HG02884 (cell line): ENCODE measurements around the gene PARP11.
A peak's percentile ranks its signal among the peaks of the same experiment; 100 is the strongest.

Experiments
- ATAC-seq: cut with Tn5 transposase; IDR thresholded peaks from one replicate; pipeline ENCODE4 v1.9.1; 2021; ENCODE audit warnings: mild to moderate bottlenecking, moderate library complexity; ENCODE audit not compliant: unreplicated experiment

PARP11 gene

DNA sequence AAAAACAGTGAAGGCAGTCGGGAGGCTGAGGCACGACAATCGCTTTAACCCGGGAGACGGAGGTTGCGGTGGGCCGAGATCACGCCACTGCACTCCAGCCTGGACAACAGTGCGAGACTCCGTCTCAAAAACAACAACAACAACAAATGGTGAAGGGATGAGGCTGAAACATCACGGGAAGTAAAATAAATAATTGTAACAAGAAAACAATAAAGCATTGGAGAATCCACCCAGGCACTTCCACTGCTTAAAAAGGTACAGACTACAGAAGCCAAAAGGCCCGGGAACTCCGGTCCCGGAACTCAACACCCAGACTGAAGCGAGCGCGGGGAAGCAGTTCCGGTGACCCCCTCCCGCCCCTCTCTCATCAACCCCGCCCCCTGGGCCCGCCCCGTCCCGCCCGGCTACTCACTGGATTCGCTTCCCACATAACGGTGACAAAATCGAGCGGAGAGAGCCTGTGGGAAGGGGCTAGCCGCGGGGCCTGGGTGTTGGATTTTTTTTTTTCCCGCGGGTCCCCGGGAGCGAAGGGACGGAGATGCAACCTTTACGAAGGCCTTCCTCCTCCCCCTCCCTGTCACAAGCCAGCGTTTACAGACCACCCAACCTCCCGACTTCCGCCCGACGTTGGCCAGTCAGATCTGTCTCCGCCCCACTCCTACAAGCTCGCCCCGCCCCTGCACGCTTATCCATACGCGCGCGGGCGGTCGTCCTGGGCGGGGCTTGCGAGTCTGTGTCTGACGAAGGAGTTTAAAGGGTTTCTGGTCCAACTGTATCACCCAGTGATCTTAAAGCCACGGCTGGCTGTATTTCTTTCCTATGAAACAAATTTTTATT lies at the start of gene PARP11:
Gene PARP11, minus strand, starts transcription at position 600 of the 837 bp plus-strand sequence. Its CDS starts 170 bp downstream, at position 430.
- ATAC-seq = peak; percentile 93

DNA sequence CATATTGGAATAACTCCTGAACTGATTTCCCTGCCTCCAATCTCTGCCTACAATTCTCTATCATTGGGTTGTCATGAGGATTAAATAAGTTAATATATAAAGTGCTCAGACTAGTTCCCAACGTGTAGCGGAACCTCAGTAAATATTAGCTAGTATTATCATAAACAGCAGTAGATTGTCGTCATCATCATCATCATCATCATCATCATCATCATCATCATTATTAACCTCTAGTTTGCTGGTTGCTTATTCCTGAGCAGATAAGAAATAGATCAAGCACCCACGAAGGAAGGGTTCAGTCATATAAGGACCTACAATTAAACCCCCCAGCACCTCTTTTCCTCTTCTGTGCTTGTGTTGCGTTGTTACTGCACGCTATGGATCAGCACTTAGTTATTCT lies 48.8 kb upstream of the PARP11 start:
- ATAC-seq = no peak

DNA sequence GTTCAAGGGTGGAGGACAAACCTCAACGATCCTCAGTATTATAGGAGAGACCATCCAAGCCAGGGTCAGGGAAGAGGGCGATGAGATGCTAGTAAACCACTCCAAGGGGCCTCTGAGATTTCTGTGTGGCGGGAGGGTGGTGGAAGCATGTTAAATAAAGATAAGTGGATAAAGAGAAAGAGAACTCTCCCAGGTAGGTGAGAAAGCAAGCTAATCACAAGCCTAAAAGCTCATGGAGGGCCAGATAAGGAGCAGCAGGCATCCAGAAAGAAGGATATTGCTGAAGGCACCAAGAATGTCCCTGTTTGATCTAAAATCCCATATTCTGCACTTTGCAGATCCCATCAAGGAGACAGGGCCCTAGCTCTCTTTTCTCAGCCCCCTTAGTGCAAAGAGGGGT lies 48.3 kb upstream of the PARP11 start:
- no peak for ATAC-seq

DNA sequence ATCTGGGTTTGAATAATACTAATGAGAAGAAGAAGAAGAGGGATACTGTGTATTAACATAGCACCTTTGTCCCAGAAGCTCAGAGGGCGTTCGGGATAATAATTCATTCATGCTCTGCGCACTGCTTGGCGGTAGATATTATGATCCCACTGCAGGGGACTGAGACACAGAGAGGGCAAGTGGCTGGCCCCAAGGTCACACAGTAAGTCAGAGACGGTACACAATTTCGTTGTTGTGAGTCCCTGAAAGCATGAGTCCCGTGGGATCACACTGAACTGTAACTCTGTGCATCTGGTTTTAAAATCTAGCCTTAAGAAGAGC lies 47.9 kb upstream of the PARP11 start:
- no peak for ATAC-seq

DNA sequence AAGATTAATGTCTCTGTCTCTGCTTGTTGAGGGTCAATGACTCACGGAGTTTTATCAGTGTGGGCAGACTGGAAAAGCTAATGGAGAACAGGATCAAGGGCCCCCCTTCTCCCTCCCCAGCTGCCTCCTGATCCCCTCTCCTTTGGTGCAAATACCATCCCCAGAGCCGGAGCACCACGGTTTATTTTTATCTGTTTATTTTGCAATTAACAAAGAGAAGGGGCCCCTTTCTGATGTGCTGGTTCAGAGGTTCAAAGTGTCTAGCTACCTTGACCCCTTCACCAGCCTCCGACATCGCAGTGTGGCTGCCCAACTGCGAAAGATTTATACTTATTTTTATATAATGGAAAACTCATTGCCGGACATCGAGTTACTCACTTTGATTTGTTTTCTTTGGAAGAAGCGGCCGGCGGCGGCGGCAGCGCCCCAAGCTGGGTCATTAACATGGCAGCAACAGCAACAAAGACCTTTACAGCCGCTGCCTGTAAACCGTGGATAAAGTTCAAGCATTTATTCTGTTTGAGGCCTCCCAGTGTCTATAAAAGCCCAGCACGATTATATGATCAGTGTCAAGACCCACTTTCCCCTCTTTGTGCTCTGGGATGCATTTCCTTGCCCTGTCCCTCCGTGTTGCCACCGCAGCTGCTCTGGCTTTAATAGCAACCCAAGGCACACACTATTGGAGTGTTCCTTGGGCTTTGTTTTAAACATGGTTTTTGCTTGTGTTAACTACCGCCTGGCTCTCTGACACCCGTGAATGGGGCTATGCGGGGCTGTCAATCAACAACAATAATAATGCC lies 47.4 kb upstream of the PARP11 start:
- ATAC-seq = no peak

DNA sequence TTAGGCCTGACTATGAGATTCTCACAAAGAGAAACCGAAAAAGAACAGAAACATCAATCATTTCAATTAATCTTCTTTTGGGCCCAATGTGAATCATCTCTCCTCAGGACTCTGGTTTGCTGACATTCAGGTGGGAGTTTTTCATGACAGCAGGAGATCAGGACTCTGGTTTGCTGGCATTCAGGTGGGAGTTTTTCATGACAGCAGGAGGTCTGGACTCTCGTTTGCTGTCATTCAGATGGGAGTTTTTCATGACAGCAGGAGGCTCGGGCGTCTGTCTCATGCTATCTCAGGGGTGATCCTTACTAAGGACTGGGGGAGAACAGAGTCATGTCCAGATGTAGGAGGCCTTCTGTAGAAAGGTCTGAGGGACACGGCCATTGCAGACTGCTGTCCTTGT lies 40.1 kb upstream of the PARP11 start:
- no peak for ATAC-seq

DNA sequence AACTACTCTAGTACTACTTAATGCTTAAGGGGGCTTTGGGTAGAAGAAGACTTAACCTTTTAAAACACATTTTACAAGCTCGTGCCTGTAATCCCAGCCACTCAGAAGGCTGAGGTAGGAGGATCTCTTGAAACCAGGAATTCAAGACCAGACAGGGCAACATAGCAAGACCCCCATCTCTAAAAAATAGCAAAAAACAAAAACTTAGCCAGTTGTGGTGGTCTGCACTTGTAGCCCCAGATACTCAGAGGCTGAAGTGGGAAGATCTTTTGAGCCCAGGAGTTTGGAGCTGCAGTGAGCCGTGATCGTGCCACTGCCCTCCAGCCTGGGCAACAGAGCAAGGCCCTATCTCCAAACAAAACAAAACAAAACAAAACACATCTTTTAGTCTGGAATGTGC lies 39.7 kb upstream of the PARP11 start:
- ATAC-seq = no peak

- ATAC-seq = no peak
Observed at GRCh38 chr12:3911409-3911808, 38.2 kb upstream of the PARP11 start.

- no peak for ATAC-seq
Observed at GRCh38 chr12:3905664-3906063, 32.5 kb upstream of the PARP11 start.

DNA sequence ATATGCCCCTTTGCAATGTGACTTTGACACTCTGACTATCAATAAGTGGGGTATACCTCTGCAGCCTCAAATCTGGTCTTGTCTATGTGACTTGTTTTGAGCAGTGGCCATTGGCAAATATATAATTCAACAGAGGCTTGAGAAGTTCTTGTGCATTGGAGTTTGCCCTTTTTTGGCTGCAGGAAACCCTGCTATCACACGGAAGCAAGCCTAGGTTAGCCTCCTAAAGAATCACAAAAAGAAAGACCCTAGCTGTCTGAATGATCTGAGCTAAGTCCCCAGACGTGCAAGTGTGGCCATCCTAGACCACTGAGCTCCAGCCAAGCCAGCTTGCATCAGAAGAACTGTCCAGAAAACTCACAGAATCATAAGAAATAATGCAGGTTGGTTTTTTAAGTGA lies 31.8 kb upstream of the PARP11 start:
- ATAC-seq = no peak

DNA sequence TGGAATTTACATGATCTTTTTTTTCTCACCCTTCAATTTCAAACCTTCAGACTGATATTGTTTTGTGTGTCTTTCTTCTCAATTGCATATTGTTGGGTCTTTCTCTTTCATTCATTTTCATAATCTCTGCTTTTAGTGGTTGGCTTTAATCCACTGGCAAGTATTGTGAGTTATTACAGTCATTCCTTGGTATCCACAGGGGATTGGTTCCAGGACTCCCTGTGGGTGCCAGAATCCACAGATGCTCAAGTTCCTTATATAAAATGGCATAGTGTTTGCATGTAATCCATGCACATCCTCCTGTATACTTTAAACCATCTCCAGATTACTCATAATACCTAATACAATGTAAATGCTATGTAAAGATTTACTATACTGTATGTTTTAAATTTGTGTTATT lies 29.7 kb upstream of the PARP11 start:
- ATAC-seq = no peak

GRCh38 chr12:3901116-3901515 lies 27.9 kb upstream of the PARP11 start:
- ATAC-seq = no peak

DNA sequence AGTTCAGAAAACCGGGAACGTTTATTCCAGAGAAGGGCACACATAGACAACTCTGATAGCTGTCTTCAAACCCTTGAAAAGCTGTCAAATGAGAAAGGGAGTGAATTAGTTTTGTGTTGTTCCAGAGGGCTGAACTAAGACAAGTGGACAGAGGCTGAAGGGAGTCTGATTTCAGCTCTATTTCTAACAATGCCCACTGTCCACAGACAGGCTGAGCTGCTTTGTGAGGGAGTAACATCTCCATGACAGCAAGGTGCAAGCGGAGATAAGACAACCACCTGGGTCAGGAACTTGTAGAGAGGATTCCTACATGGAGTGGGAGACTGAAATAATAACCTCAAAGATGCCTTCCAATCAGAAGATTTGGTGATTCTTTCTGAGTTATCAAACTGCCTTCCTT lies 25.6 kb upstream of the PARP11 start:
- ATAC-seq = no peak

- no peak for ATAC-seq
Observed at GRCh38 chr12:3897371-3897971, 24.3 kb upstream of the PARP11 start.

- ATAC-seq = no peak
Observed at GRCh38 chr12:3896801-3897351, 23.7 kb upstream of the PARP11 start.

GRCh38 chr12:3896356-3896755 lies 23.2 kb upstream of the PARP11 start:
- no peak for ATAC-seq

GRCh38 chr12:3892631-3893030 lies 19.4 kb upstream of the PARP11 start:
- no peak for ATAC-seq

- ATAC-seq = no peak
Observed at GRCh38 chr12:3891201-3891600, 18.0 kb upstream of the PARP11 start.

DNA sequence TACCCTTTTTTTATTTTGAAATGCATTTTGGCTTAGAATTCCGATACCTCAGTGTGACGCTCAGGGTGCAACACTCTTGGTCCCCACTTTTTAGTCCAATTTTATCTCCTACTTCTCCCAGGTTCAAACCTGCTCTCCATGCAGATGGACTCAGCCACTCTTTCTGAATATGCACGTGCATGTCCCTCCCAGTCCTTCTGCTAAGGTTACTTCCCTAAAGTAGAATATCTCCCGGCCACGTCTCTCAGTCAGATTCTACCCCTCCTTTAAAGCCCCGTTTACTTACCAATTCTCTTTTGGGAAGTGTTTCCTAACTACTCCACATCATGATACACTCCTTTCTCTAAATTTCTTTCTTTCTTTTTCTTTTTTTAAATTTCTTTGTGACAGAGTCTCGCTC lies 15.5 kb upstream of the PARP11 start:
- no peak for ATAC-seq

DNA sequence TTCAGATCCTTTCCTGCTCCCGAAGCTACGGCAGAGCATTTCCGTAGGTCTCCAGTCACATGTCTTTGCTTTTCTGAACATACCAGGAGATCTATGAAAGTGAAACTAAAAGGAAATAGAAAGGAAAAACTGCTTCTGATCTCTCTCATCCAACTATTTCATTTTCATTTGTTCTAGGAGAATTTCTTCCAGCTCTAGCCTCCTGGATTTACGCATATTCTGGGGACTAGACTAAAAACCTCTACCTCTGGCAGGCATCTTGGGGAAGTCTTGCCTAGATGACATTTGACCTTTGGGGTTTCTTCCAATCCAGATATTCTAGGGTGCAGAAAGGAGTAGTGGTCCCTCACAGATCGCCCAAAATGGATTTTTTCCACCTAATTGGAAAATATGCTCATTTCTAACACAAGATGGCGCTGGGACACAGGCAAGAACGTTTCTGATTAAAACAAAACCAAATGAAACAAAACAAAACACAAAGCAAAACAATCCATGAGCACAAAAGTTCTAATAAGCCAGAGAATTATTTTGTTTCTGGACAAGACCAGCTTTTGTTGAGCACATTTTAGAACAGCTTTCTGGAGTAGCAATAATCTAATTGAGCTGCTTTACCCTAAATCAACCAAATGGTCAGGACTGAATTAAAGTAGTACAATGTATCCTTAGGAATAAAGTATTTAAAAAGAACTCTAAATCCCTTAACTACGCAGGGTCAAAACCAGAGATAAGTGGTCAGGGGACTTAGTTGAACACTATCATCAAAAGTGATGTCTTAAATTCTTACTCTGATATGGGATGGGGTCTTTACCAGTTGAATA lies 12.3 kb upstream of the PARP11 start:
- no peak for ATAC-seq

DNA sequence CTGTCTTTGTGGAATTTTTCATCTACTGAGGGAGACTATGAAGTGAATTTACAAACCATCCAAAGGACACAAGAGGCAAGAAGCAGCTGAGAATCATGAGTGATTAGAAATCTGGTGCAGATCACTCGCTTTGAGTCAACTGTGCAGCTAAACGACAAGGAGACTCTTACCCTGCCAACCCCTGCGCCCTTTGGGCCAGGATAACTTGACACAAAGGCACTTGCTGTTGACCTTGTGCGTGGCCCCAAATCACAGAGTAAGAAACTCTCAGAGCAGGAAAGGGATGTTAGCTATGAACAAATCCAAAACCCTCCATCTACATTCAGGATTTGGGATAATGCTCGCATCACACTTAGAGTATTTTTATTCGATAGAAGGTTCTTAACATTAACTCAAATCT lies 11.5 kb upstream of the PARP11 start:
- ATAC-seq = no peak
